NCI-H1436 (cell line): ENCODE results near the gene CTTNBP2.

Experiments used
- DNase-seq: peaks from one replicate; lab custom pipeline; 2025; lab: John Stamatoyannopoulos, UW

CTTNBP2 gene

GRCh38 chr7:117873310-117874190, at the start of gene CTTNBP2:
Gene CTTNBP2, minus strand, starts transcription at chr7:117873441. Its CDS starts 26 bp downstream, at chr7:117873415.
- no peak for DNase-seq

GRCh38 chr7:117916309-117916708, 43.1 kb upstream of the CTTNBP2 start:
- no peak for DNase-seq

- no peak for DNase-seq
Measured at GRCh38 chr7:117912421-117912820, 39.2 kb upstream of the CTTNBP2 start.

GRCh38 chr7:117908031-117908795, 35.0 kb upstream of the CTTNBP2 start:
- DNase-seq: no peak

GRCh38 chr7:117907049-117907640, 33.9 kb upstream of the CTTNBP2 start:
- no peak for DNase-seq

- DNase-seq: no peak
Measured at GRCh38 chr7:117902314-117902889, 29.2 kb upstream of the CTTNBP2 start.

GRCh38 chr7:117901089-117901797, 28.0 kb upstream of the CTTNBP2 start:
- DNase-seq: no peak

GRCh38 chr7:117896339-117896738, 23.1 kb upstream of the CTTNBP2 start:
- DNase-seq: no peak

- no peak for DNase-seq
Measured at GRCh38 chr7:117895276-117895675, 22.0 kb upstream of the CTTNBP2 start.

GRCh38 chr7:117894037-117894436, 20.8 kb upstream of the CTTNBP2 start:
- no peak for DNase-seq

- DNase-seq: no peak
Measured at GRCh38 chr7:117892821-117893220, 19.6 kb upstream of the CTTNBP2 start.

GRCh38 chr7:117889611-117890010, 16.4 kb upstream of the CTTNBP2 start:
- no peak for DNase-seq

- no peak for DNase-seq
Measured at GRCh38 chr7:117888627-117889026, 15.4 kb upstream of the CTTNBP2 start.

- DNase-seq: no peak
Measured at GRCh38 chr7:117882594-117882993, 9.4 kb upstream of the CTTNBP2 start.

GRCh38 chr7:117876761-117877160, 3.5 kb upstream of the CTTNBP2 start:
- no peak for DNase-seq

- DNase-seq: no peak
Measured at GRCh38 chr7:117875566-117875965, 2.3 kb upstream of the CTTNBP2 start.

- no peak for DNase-seq
Measured at GRCh38 chr7:117874191-117874700, 1.0 kb upstream of the CTTNBP2 start.

GRCh38 chr7:117872561-117873309, 506 bp downstream of the CTTNBP2 start:
- DNase-seq: no peak

- DNase-seq: no peak
Measured at GRCh38 chr7:117871778-117872538, 1.3 kb downstream of the CTTNBP2 start.

GRCh38 chr7:117871401-117871777, 1.9 kb downstream of the CTTNBP2 start:
- DNase-seq: no peak
